Heart left ventricle (tissue), 13 donors: ENCODE data around the gene ADGRV1.

ENCODE experiments used
- CTCF ChIP-seq, 12 donors: fragments of 200-600 bp; sonication (generic) in 4 of 12; IDR thresholded peaks; one replicate each; pipeline versions ENCODE4 v1.5.0 to v1.8.0; 2018 to 2022; ENCODE audit warnings: antibody characterized with exemption in 12 of 12, mild to moderate bottlenecking in 5 of 12
- POLR2A ChIP-seq, 2 donors: fragments of 450-650 bp; IDR thresholded peaks; one replicate each; pipeline ENCODE4 v1.6.1; 2017; ENCODE audit warnings: antibody characterized with exemption in 2 of 2, mild to moderate bottlenecking in 2 of 2, moderate library complexity in 2 of 2
- donor health status: ischemic (EF 13 %, LVEDD 7.1; RV severe dilation, severe dysfunction).
- donor health status: DM: no; HTN: yes; CAD: no.
- donor health status: DM: no; HTN: no; CAD: no.
- donor health status: ischemic (EF 25% LVEDD 6.9; RV normal size, moderate dysfunction).
- donor health status: ischemic (EF 25% LVEDD 5.7; RV mildly dilated, moderate dysfunction).
- donor health status: ischemic (EF 35%, LVEDD 5.7; RV mildly dilated, moderate dysfunction).
- donor health status: nonischemic (EF 11% LVEDD 7.7; RV severe dilation, severe dysfunction).
- donor health status: DM: yes; HTN: yes; CAD: no.
- donor health status: PGD.
- donor health status: ischemic (EF 29% LVEDD 5.4; RV normal size, mild dysfunction).
- donor health status: nonischemic (EF 23%, LVEDD 6.1; RV moderate dilation, normal function).

- TF ChIP-seq CTCF (IDR thresholded peaks at IDR 0.05) (no peak), POLR2A (IDR thresholded peaks at IDR 0.05) (no peak)
These were observed 339.9 kb downstream of the ADGRV1 start for GRCh38 chr5:90898326-90899013.
